H9 (cell line): ENCODE measurements around the gene B9D1. TPM values are rescaled to one million over a fixed set of nuclear protein-coding genes. Genes with fewer than 3 reads are reported as not detected.

Source experiments
- DNase-seq: peaks from one replicate; pipeline ENCODE4 v3.0.0-alpha.2; 2017
- H2AFZ ChIP-seq: one replicate; pipeline ENCODE4 v1.6.1; 2013; ENCODE audit warnings: mild to moderate bottlenecking, low read length, control low read depth, moderate library complexity
- H2AK5ac ChIP-seq: 2 replicates; pipeline ENCODE4 v1.6.1; 2013; ENCODE audit warnings: low read length, control low read depth, mixed read lengths; ENCODE audit not compliant: insufficient read length
- H2BK120ac ChIP-seq: one replicate; pipeline ENCODE4 v1.6.1; 2013; ENCODE audit warnings: low read depth, mild to moderate bottlenecking, low read length, control low read depth, inconsistent platforms; ENCODE audit not compliant: poor library complexity, severe bottlenecking
- H2BK12ac ChIP-seq: 2 replicates; pipeline ENCODE4 v1.6.1; 2013; ENCODE audit warnings: low read length, control low read depth, mixed read lengths, low read depth; ENCODE audit not compliant: insufficient read length
- H2BK15ac ChIP-seq: 2 replicates; pipeline ENCODE4 v1.6.1; 2013; ENCODE audit warnings: low read depth, low read length, control low read depth
- H2BK20ac ChIP-seq: one replicate; pipeline ENCODE4 v1.6.1; 2013; ENCODE audit warnings: low read depth, mild to moderate bottlenecking, low read length, control low read depth, inconsistent platforms; ENCODE audit not compliant: poor library complexity, severe bottlenecking
- H2BK5ac ChIP-seq: 2 replicates; pipeline ENCODE4 v1.6.1; 2013; ENCODE audit warnings: low read length, control low read depth, mixed read lengths; ENCODE audit not compliant: insufficient read length
- H3K14ac ChIP-seq: 2 replicates; pipeline ENCODE4 v1.6.1; 2013; ENCODE audit warnings: low read length, control low read depth; ENCODE audit not compliant: insufficient read depth
- H3K18ac ChIP-seq: 2 replicates; pipeline ENCODE4 v1.6.1; 2013; ENCODE audit warnings: low read depth, mild to moderate bottlenecking, mixed read lengths, low read length, control low read depth; ENCODE audit not compliant: insufficient read length
- H3K23ac ChIP-seq: 2 replicates; pipeline ENCODE4 v1.6.1; 2013; ENCODE audit warnings: low read length, control low read depth, mixed read lengths, low read depth; ENCODE audit not compliant: insufficient read length
- H3K23me2 ChIP-seq: 2 replicates; pipeline ENCODE4 v1.6.1; 2013; ENCODE audit warnings: low read depth, mild to moderate bottlenecking, mixed read lengths, low read length, control low read depth; ENCODE audit not compliant: insufficient read length, poor library complexity, severe bottlenecking
- H3K27ac ChIP-seq: 2 replicates; pipeline ENCODE4 v1.5.1; 2013; ENCODE audit warnings: low read length, control low read depth, mixed read lengths, low read depth; ENCODE audit not compliant: insufficient read length
- H3K27me3 ChIP-seq: 2 replicates; pipeline ENCODE4 v1.6.1; 2013; ENCODE audit warnings: low read length, control low read depth, inconsistent platforms; ENCODE audit not compliant: insufficient read depth
- H3K4ac ChIP-seq: 2 replicates; pipeline ENCODE4 v1.6.1; 2013; ENCODE audit warnings: low read depth, mild to moderate bottlenecking, control low read depth, inconsistent platforms, low read length, moderate library complexity
- H3K4me1 ChIP-seq: 2 replicates; pipeline ENCODE4 v1.6.1; 2013; ENCODE audit warnings: low read length, control low read depth, inconsistent platforms; ENCODE audit not compliant: insufficient read depth
- H3K4me2 ChIP-seq: 2 replicates; pipeline ENCODE4 v1.6.1; 2013; ENCODE audit warnings: low read length, control low read depth, mixed read lengths; ENCODE audit not compliant: insufficient read length, insufficient read depth
- H3K56ac ChIP-seq: 2 replicates; pipeline ENCODE4 v1.6.1; 2013; ENCODE audit warnings: low read depth, mild to moderate bottlenecking, mixed read lengths, low read length, control low read depth; ENCODE audit not compliant: insufficient read length
- H3K79me1 ChIP-seq: 2 replicates; pipeline ENCODE4 v1.6.1; 2013; ENCODE audit warnings: low read depth, mild to moderate bottlenecking, moderate library complexity, low read length, control low read depth, inconsistent platforms; ENCODE audit not compliant: insufficient read depth, poor library complexity, severe bottlenecking
- H3K79me2 ChIP-seq: 2 replicates; pipeline ENCODE4 v1.6.1; 2013; ENCODE audit warnings: low read length, control low read depth, inconsistent platforms; ENCODE audit not compliant: insufficient read depth
- H3K9ac ChIP-seq: 2 replicates; pipeline ENCODE4 v1.6.1; 2013; ENCODE audit warnings: low read length, control low read depth, mixed read lengths; ENCODE audit not compliant: insufficient read length; ENCODE audit errors: extremely low read depth
- H3K9me3 ChIP-seq: one replicate; pipeline ENCODE4 v1.6.1; 2013; ENCODE audit warnings: low read depth, low read length, inconsistent platforms; ENCODE audit not compliant: control insufficient read depth
- H3T11ph ChIP-seq: one replicate; pipeline ENCODE4 v1.6.1; 2013; ENCODE audit warnings: mild to moderate bottlenecking, low read length, control low read depth, inconsistent platforms
- H4K20me1 ChIP-seq: one replicate; pipeline ENCODE4 v1.6.1; 2013; ENCODE audit not compliant: control insufficient read depth, insufficient read length, insufficient read depth
- H4K5ac ChIP-seq: 2 replicates; pipeline ENCODE4 v1.6.1; 2013; ENCODE audit warnings: low read depth, mild to moderate bottlenecking, mixed read lengths, low read length, control low read depth; ENCODE audit not compliant: insufficient read length
- H4K8ac ChIP-seq: replicated peaks from 2 replicates; pipeline ENCODE4 v1.6.1; 2013; ENCODE audit warnings: low read length, control low read depth, mixed read lengths, low read depth; ENCODE audit not compliant: insufficient read length
- H4K91ac ChIP-seq: 2 replicates; pipeline ENCODE4 v1.6.1; 2013; ENCODE audit warnings: low read depth, mild to moderate bottlenecking, moderate library complexity, mixed read lengths, low read length, control low read depth; ENCODE audit not compliant: insufficient read length
- H3K27ac Mint-ChIP-seq, 3 experiments: 2 replicates in 2 of 3; 3 replicates in 1 of 3; pipeline ENCODE4 v1.8.0; 2020 to 2021; ENCODE audit warnings: mixed read lengths in 3 of 3, mild to moderate bottlenecking in 1 of 3, moderate library complexity in 1 of 3
- H3K27me3 Mint-ChIP-seq: 2 replicates; pipeline ENCODE4 v1.8.0; 2021; ENCODE audit warnings: low read depth, mild to moderate bottlenecking, moderate library complexity, mixed read lengths
- H3K36me3 Mint-ChIP-seq, 3 experiments: 2 replicates in 2 of 3; 3 replicates in 1 of 3; pipeline ENCODE4 v1.8.0; 2020 to 2021; ENCODE audit warnings: low read depth in 3 of 3, mixed read lengths in 3 of 3; ENCODE audit not compliant: insufficient read depth in 1 of 3
- H3K4me1 Mint-ChIP-seq, 2 experiments: 2 replicates each; pipeline ENCODE4 v1.8.0; 2020; ENCODE audit warnings: mixed read lengths in 2 of 2
- H3K4me3 Mint-ChIP-seq, 2 experiments: 2 replicates in 1 of 2; 3 replicates in 1 of 2; pipeline ENCODE4 v1.8.0; 2020 to 2021; ENCODE audit warnings: mild to moderate bottlenecking in 2 of 2, mixed read lengths in 2 of 2, moderate library complexity in 1 of 2
- H3K9me3 Mint-ChIP-seq, 2 experiments: 2 replicates in 1 of 2; 3 replicates in 1 of 2; pipeline ENCODE4 v1.8.0; 2020; ENCODE audit warnings: mild to moderate bottlenecking in 2 of 2, mixed read lengths in 2 of 2, moderate library complexity in 1 of 2
- CTCF ChIP-seq: fragments of 200-600 bp; sonication (generic); conservative IDR thresholded peaks from 3 replicates; pipeline ENCODE4 v1.8.0; 2021; ENCODE audit warnings: antibody characterized with exemption, mild to moderate bottlenecking
- WGBS: extraction: QIAGEN DNeasy Blood & Tissue Kit; methylation state at CpG from one replicate; pipeline ENCODE4 v1.1.7; 2013; ENCODE audit warnings: missing lambda C conversion rate, low lambda C conversion rate, mixed read lengths; ENCODE audit not compliant: insufficient read length; ENCODE audit errors: extremely low coverage; 5-methylcytosine and 5-hydroxymethylcytosine counted together
- total RNA-seq: library from RNA; stranded (reverse); gene quantifications from 2 replicates; pipeline ENCODE4 v1.2.1, GENCODE V29; 2021

The B9D1 gene
- total RNA-seq, 1 experiment from 2014 or later: 30.4 TPM

- H2BK120ac ChIP-seq: no peak overlapping the region
- 0 out of 2 replicates have a peak, but pooled peaks cover 2% of the 10 kb centered on the region for H3K79me2 ChIP-seq
- H4K8ac ChIP-seq: no peak overlapping the region
- Mint-ChIP-seq H3K27ac (no peak overlapping the region), H3K27me3 (no peaks in the 10 kb centered on the region), H3K4me1 (peaks cover 7 to 9% of the 10 kb centered on the region in 2 experiments), H3K9me3 (no peaks in the 10 kb centered on the region), H3K4me3 (no peak overlapping the region), H3K36me3 (peaks cover 9 to 35% (median 34%) of the 10 kb centered on the region in 3 experiments; a peak in 6 of 7 replicates)
- H4K5ac ChIP-seq: no peak overlapping the region
- no peak overlapping the region for H4K91ac ChIP-seq
- H2BK12ac ChIP-seq: no peak overlapping the region
- WGBS: no CpG with 5 or more reads among the region's 7 CpGs
- no peaks in the 10 kb centered on the region for H3K79me1 ChIP-seq
- no peak overlapping the region for H2BK20ac ChIP-seq
- no peak overlapping the region for H2BK5ac ChIP-seq
- H3K23me2 ChIP-seq: no peaks in the 10 kb centered on the region
- no peak overlapping the region for H3K14ac ChIP-seq
- H2AK5ac ChIP-seq: no peak overlapping the region
- H3K4me2 ChIP-seq: no peak overlapping the region
- no peaks in the 10 kb centered on the region for H3K27me3 ChIP-seq
- no peak overlapping the region for H3K27ac ChIP-seq
- H3K56ac ChIP-seq: no peak overlapping the region
- no peak for TF ChIP-seq CTCF
- no peak overlapping the region for H3K4ac ChIP-seq
- no peak overlapping the region for H3K23ac ChIP-seq
- H3K9ac ChIP-seq: no peak overlapping the region
- H3T11ph ChIP-seq: no peak overlapping the region
- H3K9me3 ChIP-seq: no peaks in the 10 kb centered on the region
- no peak overlapping the region for H3K18ac ChIP-seq
- H3K4me1 ChIP-seq: no peaks in the 10 kb centered on the region
- H2AFZ ChIP-seq: no peak overlapping the region
- no peaks in the 10 kb centered on the region for H4K20me1 ChIP-seq
- H2BK15ac ChIP-seq: no peak overlapping the region
- DNase-seq: no peak
Measured at GRCh38 chr17:19357761-19358160, 4.8 kb downstream of the B9D1 start.
